Measurements from ENCODE around the gene TLX2.

The TLX2 gene

GRCh38 chr2:74512744-74513604 is 1.3 kb upstream of the TLX2 start:
- no peaks in the 10 kb centered on the region for H3K36me3 ChIP-seq (replicated peaks; ENCODE audit: low read depth, low read length)
- H3K4me3 ChIP-seq (ENCODE audit: low read length) = peak overlapping the region; percentile 84
- no peaks in the 10 kb centered on the region for H3K9me3 ChIP-seq (ENCODE audit: insufficient read depth, low read length)
- H3K27ac ChIP-seq (ENCODE audit: low read length) = no peak overlapping the region; the same call in 1 of the 2 replicates
- peak overlapping the region; percentile 61 for H3K9ac ChIP-seq (ENCODE audit: low read length)
- H3K4me1 ChIP-seq (ENCODE audit: low read length) = peaks cover 16% of the 10 kb centered on the region
- no peak for TF ChIP-seq CTCF (IDR thresholded peaks at IDR 0.05; ENCODE audit: low read depth, low read length)
- TF ChIP-seq EZH2phosphoT487 (IDR thresholded peaks at IDR 0.05; ENCODE audit: low read depth) = no peak
- no peaks in the 10 kb centered on the region for H3K27me3 ChIP-seq (ENCODE audit: low read depth, low read length)
- H4K20me1 ChIP-seq (ENCODE audit: insufficient read depth, low read length) = no peaks in the 10 kb centered on the region
- peak overlapping the region; percentile 81 for H3K4me2 ChIP-seq (ENCODE audit: low read length)
- no peak overlapping the region for H2AFZ ChIP-seq (ENCODE audit: low read depth, low read length)
- H3K79me2 ChIP-seq (ENCODE audit: low read length) = no peaks in the 10 kb centered on the region

- no peaks in the 10 kb centered on the region for H4K20me1 ChIP-seq (ENCODE audit: insufficient read depth, low read length)
- peak overlapping the region; percentile 81 for H3K4me2 ChIP-seq (ENCODE audit: low read length)
- H3K4me1 ChIP-seq (ENCODE audit: low read length) = peaks cover 10% of the 10 kb centered on the region
- peak overlapping the region; percentile 14; the same call in 1 of the 2 replicates for H3K27ac ChIP-seq (ENCODE audit: low read length)
- peak overlapping the region; percentile 84 for H3K4me3 ChIP-seq (ENCODE audit: low read length)
- H3K9me3 ChIP-seq (ENCODE audit: insufficient read depth, low read length) = no peaks in the 10 kb centered on the region
- no peaks in the 10 kb centered on the region for H3K79me2 ChIP-seq (ENCODE audit: low read length)
- no peaks in the 10 kb centered on the region for H3K36me3 ChIP-seq (replicated peaks; ENCODE audit: low read depth, low read length)
- no peak for TF ChIP-seq CTCF (IDR thresholded peaks at IDR 0.05; ENCODE audit: low read depth, low read length)
- no peak for TF ChIP-seq EZH2phosphoT487 (IDR thresholded peaks at IDR 0.05; ENCODE audit: low read depth)
- peak overlapping the region; percentile 61 for H3K9ac ChIP-seq (ENCODE audit: low read length)
- peak overlapping the region; percentile 68; the same call in 1 of the 2 replicates for H2AFZ ChIP-seq (ENCODE audit: low read depth, low read length)
- H3K27me3 ChIP-seq (ENCODE audit: low read depth, low read length) = no peaks in the 10 kb centered on the region
Measured at GRCh38 chr2:74513605-74514367, 464 bp upstream of the TLX2 start.

- Histone ChIP-seq H3K36me3 (replicated peaks; ENCODE audit: low read depth, low read length) (peaks cover 5% of the 10 kb centered on the region), H4K20me1 (ENCODE audit: insufficient read depth, low read length) (no peaks in the 10 kb centered on the region), H2AFZ (ENCODE audit: low read depth, low read length) (no peak overlapping the region), H3K4me3 (ENCODE audit: low read length) (peak overlapping the region; percentile 84; the same call in 1 of the 2 replicates), H3K27me3 (ENCODE audit: low read depth, low read length) (no peaks in the 10 kb centered on the region), H3K9ac (ENCODE audit: low read length) (no peak overlapping the region), H3K4me1 (ENCODE audit: low read length) (peaks cover 11% of the 10 kb centered on the region), H3K4me2 (ENCODE audit: low read length) (peak overlapping the region; percentile 81), H3K27ac (ENCODE audit: low read length) (no peak overlapping the region), H3K9me3 (ENCODE audit: insufficient read depth, low read length) (no peaks in the 10 kb centered on the region), H3K79me2 (ENCODE audit: low read length) (no peaks in the 10 kb centered on the region)
- TF ChIP-seq CTCF (IDR thresholded peaks at IDR 0.05; ENCODE audit: low read depth, low read length) = no peak
- TF ChIP-seq EZH2phosphoT487 (IDR thresholded peaks at IDR 0.05; ENCODE audit: low read depth) = no peak
Measured at GRCh38 chr2:74515271-74515980, 1.2 kb downstream of the TLX2 start.
